Esophagus squamous epithelium (tissue), 5 donors: ENCODE results near the gene KLF3. TPM values are rescaled to one million over a fixed set of nuclear protein-coding genes. Genes with fewer than 3 reads are reported as not detected.
A peak's percentile ranks its signal among the peaks of the same experiment; 100 is the strongest.

ENCODE experiments used
- DNase-seq: peaks from one replicate; lab custom pipeline; 2025; lab: John Stamatoyannopoulos, UW
- H3K27ac ChIP-seq, 4 donors: fragments of 200-600 bp; sonication (generic); one replicate each; pipeline ENCODE4 v1.5.1; 2016 to 2019; ENCODE audit warnings: mild to moderate bottlenecking in 1 of 4
- H3K27me3 ChIP-seq, 4 donors: fragments of 200-600 bp; sonication (generic); 1 replicate in 3 of 4; 2 replicates in 1 of 4; pipeline versions ENCODE4 v1.5.1 to v1.6.0; 2017 to 2021; ENCODE audit warnings: antibody characterized with exemption in 1 of 4
- H3K36me3 ChIP-seq, 3 donors: fragments of 200-600 bp; sonication (generic); one replicate each; pipeline ENCODE4 v1.5.1; 2016 to 2019
- H3K4me1 ChIP-seq, 3 donors: fragments of 200-600 bp; sonication (generic); one replicate each; pipeline ENCODE4 v1.5.1; 2017 to 2019
- H3K4me3 ChIP-seq, 4 donors: fragments of 200-600 bp; sonication (generic); 1 replicate in 3 of 4; 2 replicates in 1 of 4; pipeline ENCODE4 v1.5.1; 2016 to 2019; ENCODE audit warnings: mild to moderate bottlenecking in 2 of 4, moderate library complexity in 1 of 4
- H3K9me3 ChIP-seq, 3 donors: fragments of 200-600 bp; sonication (generic); one replicate each; pipeline ENCODE4 v1.5.1; 2016 to 2019
- CTCF ChIP-seq, 6 experiments: fragments of 450-650 bp in 4 of 6; fragments of 200-600 bp in 2 of 6; sonication (generic) in 2 of 6; IDR thresholded peaks; one replicate each; pipeline ENCODE4 v1.5.1; 2016 to 2019; ENCODE audit warnings: antibody characterized with exemption in 6 of 6, mild to moderate bottlenecking in 4 of 6, moderate library complexity in 4 of 6
- POLR2A ChIP-seq, 4 donors: fragments of 450-650 bp; IDR thresholded peaks; one replicate each; pipeline ENCODE4 v1.6.1; 2017; ENCODE audit warnings: antibody characterized with exemption in 4 of 4, mild to moderate bottlenecking in 4 of 4, moderate library complexity in 3 of 4
- whole genome bisulfite sequencing, 2 donors: methylation state at CpG; one replicate each; pipeline ENCODE4 v1.1.5; 2018; 5-methylcytosine and 5-hydroxymethylcytosine counted together
- intact Hi-C: fragments of 100-400 bp; cut with DNase I; formaldehyde crosslinking; loops from one replicate; pipeline ENCODE4 v1.15.0; 2022
- total RNA-seq, 4 donors: library from RNA; depleted of rRNA; stranded (reverse); fragments of >200 nt; gene quantifications; one replicate each; pipeline ENCODE4 v1.1.0, GENCODE V29; 2016
- donor health status: DM: yes; HTN: yes; CAD: no.

Gene KLF3
- total RNA-seq, 4 donors from 2014 or later = 44.2 to 91.4 (median 82.7) TPM

- DNase-seq = no peak
- no peak for TF ChIP-seq POLR2A (IDR thresholded peaks at IDR 0.05)
- TF ChIP-seq CTCF (IDR thresholded peaks at IDR 0.05) = no peak
- intact Hi-C loops = no loop called here
- Histone ChIP-seq H3K4me1 (peaks cover 0 to 10% (median 0%) of the 10 kb centered on the region in 3 donors), H3K36me3 (no peaks in the 10 kb centered on the region), H3K9me3 (no peaks in the 10 kb centered on the region), H3K27ac (peak overlapping the region in 2 of 4 donors; percentile 18 to 64), H3K4me3 (no peak overlapping the region), H3K27me3 (no peaks in the 10 kb centered on the region)
- WGBS, 2 donors = 65 to 77% methylated on average over 3 of the region's 3 CpGs
Measured at GRCh38 chr4:38634047-38634759, 29.8 kb upstream of the KLF3 start.

GRCh38 chr4:38639242-38639641 is 24.8 kb upstream of the KLF3 start:
- no peaks in the 10 kb centered on the region for H3K27me3 ChIP-seq
- no peak for TF ChIP-seq POLR2A (IDR thresholded peaks at IDR 0.05)
- no peak for TF ChIP-seq CTCF (IDR thresholded peaks at IDR 0.05)
- H3K9me3 ChIP-seq = no peaks in the 10 kb centered on the region
- intact Hi-C loops = no loop called here
- no peak for DNase-seq
- H3K36me3 ChIP-seq = no peaks in the 10 kb centered on the region
- H3K4me1 ChIP-seq = peaks cover 3 to 14% (median 6%) of the 10 kb centered on the region in 3 donors
- WGBS, 2 donors = 88% methylated on average over 3 of the region's 3 CpGs
- H3K27ac ChIP-seq = no peak overlapping the region
- no peak overlapping the region for H3K4me3 ChIP-seq

GRCh38 chr4:38641811-38642210 is 22.2 kb upstream of the KLF3 start:
- H3K36me3 ChIP-seq = no peaks in the 10 kb centered on the region
- H3K27me3 ChIP-seq = no peaks in the 10 kb centered on the region
- no peak for DNase-seq
- no peaks in the 10 kb centered on the region for H3K9me3 ChIP-seq
- intact Hi-C loops = no loop called here
- H3K4me1 ChIP-seq = peaks cover 3 to 11% (median 6%) of the 10 kb centered on the region in 3 donors
- no peak overlapping the region for H3K4me3 ChIP-seq
- no peak overlapping the region for H3K27ac ChIP-seq
- 47 to 57% methylated on average over 1 of the region's 1 CpG for WGBS, 2 donors
- TF ChIP-seq CTCF (IDR thresholded peaks at IDR 0.05) = no peak
- no peak for TF ChIP-seq POLR2A (IDR thresholded peaks at IDR 0.05)

GRCh38 chr4:38644201-38644600 is 19.8 kb upstream of the KLF3 start:
- no peaks in the 10 kb centered on the region for H3K27me3 ChIP-seq
- H3K36me3 ChIP-seq = no peaks in the 10 kb centered on the region
- 65 to 80% methylated on average over 2 to 3 of the region's 3 CpGs for WGBS, 2 donors
- intact Hi-C loops = no loop called here
- H3K27ac ChIP-seq = no peak overlapping the region
- TF ChIP-seq POLR2A (IDR thresholded peaks at IDR 0.05) (no peak), CTCF (IDR thresholded peaks at IDR 0.05) (no peak)
- H3K4me1 ChIP-seq = peaks cover 3 to 11% (median 6%) of the 10 kb centered on the region in 3 donors
- no peak overlapping the region for H3K4me3 ChIP-seq
- DNase-seq = no peak
- H3K9me3 ChIP-seq = no peaks in the 10 kb centered on the region

GRCh38 chr4:38647101-38647819 is 16.7 kb upstream of the KLF3 start:
- DNase-seq = no peak
- no peak overlapping the region for H3K27ac ChIP-seq
- no peak for TF ChIP-seq POLR2A (IDR thresholded peaks at IDR 0.05)
- no peak for TF ChIP-seq CTCF (IDR thresholded peaks at IDR 0.05)
- WGBS, 2 donors = 91 to 94% methylated on average over 2 of the region's 2 CpGs
- no peaks in the 10 kb centered on the region for H3K4me1 ChIP-seq
- intact Hi-C loops = no loop called here
- H3K9me3 ChIP-seq = no peaks in the 10 kb centered on the region
- no peak overlapping the region for H3K4me3 ChIP-seq
- H3K27me3 ChIP-seq = no peaks in the 10 kb centered on the region
- H3K36me3 ChIP-seq = no peaks in the 10 kb centered on the region
